Endothelial cell of umbilical vein (primary cell): Measurements from ENCODE around the gene TENM4. TPM values are rescaled to one million over a fixed set of nuclear protein-coding genes. Genes with fewer than 3 reads are reported as not detected.

Experiments used
- BruUV-seq: library from RNA; stranded (reverse); fragments of 400-500 nt; replicated peaks from 2 replicates; lab custom pipeline; 2021; lab: Mats Ljungman, UMichigan
- CTCF ChIA-PET: fragments of 300-600, 350-600 bp; sonication (Branson Sonifier 250); formaldehyde crosslinking; loops from one replicate; lab custom pipeline; 2021; ENCODE audit warnings: antibody characterized with exemption, inconsistent platforms; lab: Charles Lee
- POLR2A ChIA-PET: fragments of 300-600, 350-600 bp; sonication (Branson Sonifier 250); formaldehyde crosslinking; loops from one replicate; lab custom pipeline; 2021; ENCODE audit warnings: antibody characterized with exemption, inconsistent platforms; lab: Charles Lee
- DNase-seq: peaks from one replicate; pipeline ENCODE4 v3.0.0-alpha.2; 2011; ENCODE audit warnings: low read depth, low spot score
- FAIRE-seq: peaks from 2 replicates; lab custom pipeline; 2011; peaks lifted over from hg19 to GRCh38; lab: Jason Lieb, UNC
- H2AFZ ChIP-seq: 2 replicates; pipeline ENCODE4 v1.6.0; 2012; ENCODE audit warnings: low read depth, low read length, control low read depth, inconsistent platforms
- H3K27ac ChIP-seq: 2 replicates; pipeline ENCODE4 v1.5.1; 2011; ENCODE audit warnings: low read depth, mild to moderate bottlenecking, control low read depth, low read length, moderate library complexity; ENCODE audit not compliant: insufficient read depth
- H3K27me3 ChIP-seq, 2 experiments: 2 replicates each; pipeline versions ENCODE4 v1.6.0 to v1.6.1; 2011; ENCODE audit warnings: low read length in 2 of 2, mixed read lengths in 1 of 2; ENCODE audit not compliant: control insufficient read depth in 2 of 2, insufficient read depth in 2 of 2
- H3K36me3 ChIP-seq, 2 experiments: 2 replicates in 1 of 2; 3 replicates in 1 of 2; pipeline ENCODE4 v1.5.1; 2011; ENCODE audit warnings: low read length in 2 of 2, mild to moderate bottlenecking in 1 of 2, moderate library complexity in 1 of 2; ENCODE audit not compliant: control insufficient read depth in 2 of 2, insufficient read depth in 2 of 2; ENCODE audit errors: extremely low read depth in 1 of 2
- H3K4me1 ChIP-seq: 3 replicates; pipeline ENCODE4 v1.5.1; 2011; ENCODE audit warnings: mild to moderate bottlenecking, low read length; ENCODE audit not compliant: control insufficient read depth, insufficient read depth; ENCODE audit errors: extremely low read depth
- H3K4me2 ChIP-seq: 2 replicates; pipeline ENCODE4 v1.6.1; 2011; ENCODE audit warnings: low read length, control low read depth, mixed read lengths; ENCODE audit not compliant: insufficient read depth
- H3K4me3 ChIP-seq, 3 experiments: fragments of 200-600 bp in 1 of 3; sonication (generic), shearing (Covaris generic) in 1 of 3; replicated peaks in 1 of 3; 2 replicates each; pipeline ENCODE4 v1.5.1; 2011 to 2016; ENCODE audit warnings: control low read depth in 3 of 3, low read length in 3 of 3, mild to moderate bottlenecking in 2 of 3, inconsistent platforms in 1 of 3, low read depth in 1 of 3, moderate library complexity in 1 of 3; ENCODE audit not compliant: insufficient read depth in 1 of 3
- H3K79me2 ChIP-seq: 2 replicates; pipeline ENCODE4 v1.6.0; 2012; ENCODE audit warnings: low read length, inconsistent platforms; ENCODE audit not compliant: control insufficient read depth, insufficient read depth
- H3K9ac ChIP-seq: replicated peaks from 2 replicates; pipeline ENCODE3; 2011; ENCODE audit warnings: low read length, control low read depth; ENCODE audit not compliant: insufficient read depth; ENCODE audit errors: extremely low read depth
- H3K9me1 ChIP-seq: replicated peaks from 3 replicates; pipeline ENCODE4 v1.6.0; 2011; ENCODE audit warnings: mild to moderate bottlenecking, low read length; ENCODE audit not compliant: control insufficient read depth, insufficient read depth; ENCODE audit errors: extremely low read depth
- H3K9me3 ChIP-seq: replicated peaks from 2 replicates; pipeline ENCODE4 v1.5.1; 2012; ENCODE audit warnings: low read length, inconsistent platforms; ENCODE audit not compliant: control insufficient read depth, insufficient read depth
- H4K20me1 ChIP-seq: replicated peaks from 2 replicates; pipeline ENCODE3; 2011; ENCODE audit warnings: mild to moderate bottlenecking, low read length; ENCODE audit not compliant: control insufficient read depth, insufficient read depth; ENCODE audit errors: extremely low read depth
- EZH2 ChIP-seq: IDR thresholded peaks from 2 replicates; pipeline ENCODE4 v1.6.1; 2012; ENCODE audit warnings: borderline replicate concordance, low read depth, mild to moderate bottlenecking, moderate library complexity, low read length, inconsistent platforms; ENCODE audit not compliant: severe bottlenecking
- FOS ChIP-seq: IDR thresholded peaks from 2 replicates; pipeline ENCODE4 v1.6.1; 2011; ENCODE audit warnings: mild to moderate bottlenecking, low read length, moderate library complexity, borderline replicate concordance; ENCODE audit not compliant: insufficient read depth
- GATA2 ChIP-seq: IDR thresholded peaks from 2 replicates; pipeline ENCODE4 v1.7.0; 2011; ENCODE audit warnings: low read depth, mild to moderate bottlenecking, moderate library complexity, mixed read lengths, low read length; ENCODE audit not compliant: insufficient read length, insufficient read depth
- JUN ChIP-seq: IDR thresholded peaks from 2 replicates; pipeline ENCODE4 v1.6.1; 2011; ENCODE audit warnings: borderline replicate concordance, low read depth; ENCODE audit not compliant: insufficient read length, insufficient read depth
- MYC ChIP-seq: IDR thresholded peaks from one replicate; pipeline ENCODE4 v1.6.1; 2011; ENCODE audit warnings: mild to moderate bottlenecking, low read depth, low read length
- POLR2A ChIP-seq: IDR thresholded peaks from 2 replicates; pipeline ENCODE4 v1.6.1; 2012; ENCODE audit warnings: low read depth, mild to moderate bottlenecking, control low read depth, low read length
- POLR2AphosphoS5 ChIP-seq: IDR thresholded peaks from 2 replicates; pipeline ENCODE4 v1.6.1; 2012; ENCODE audit warnings: low read depth, mild to moderate bottlenecking, control low read depth, low read length, moderate library complexity; ENCODE audit not compliant: insufficient read depth
- dilution Hi-C: fragments of 300-500 bp; cut with MboI; formaldehyde crosslinking; loops from one replicate; pipeline ENCODE4 v1.15.0; 2019; ENCODE audit warnings: low sequenced_read_pairs; ENCODE audit not compliant: extremely low pct_ligation_motif_present
- intact Hi-C: fragments of 100-400 bp; cut with micrococcal nuclease; formaldehyde crosslinking; loops from one replicate; pipeline ENCODE4 v1.10.0; 2022
- polyA plus RNA-seq, 4 experiments: library from polyadenylated mRNA; depleted of rRNA in 3 of 4; stranded (reverse) in 3 of 4; unstranded in 1 of 4; fragments of >200 nt; gene quantifications; 2 replicates each; pipeline versions ENCODE4 v1.2.1 to v1.2.3, GENCODE V29; 2011 to 2012; ENCODE audit warnings: missing spikeins in 1 of 4
- total RNA-seq: library from RNA; stranded (reverse); gene quantifications from 2 replicates; pipeline ENCODE4 v1.2.3, GENCODE V29; 2021
- TF ChIP-seq, protein P1 (sequence below), 2 donors: IDR thresholded peaks; 1 replicate in 1 of 2; 2 replicates in 1 of 2; pipeline ENCODE4 v1.5.1; 2011; ENCODE audit warnings: low read length in 2 of 2, mild to moderate bottlenecking in 2 of 2, moderate library complexity in 2 of 2, control low read depth in 1 of 2, inconsistent platforms in 1 of 2, low read depth in 1 of 2; ENCODE audit not compliant: insufficient read depth in 1 of 2; ENCODE audit errors: extremely low read depth in 1 of 2
- TF ChIP-seq, protein P2 (sequence below): IDR thresholded peaks from 2 replicates; pipeline ENCODE4 v1.6.1; 2011; ENCODE audit not compliant: insufficient read depth, insufficient read length

Gene TENM4
- total and polyA plus RNA-seq, 2 donors (not counting 3 experiments of a cell fraction or from before 2014, with no cell fraction given), result 0.06 to 0.27 TPM

DNA sequence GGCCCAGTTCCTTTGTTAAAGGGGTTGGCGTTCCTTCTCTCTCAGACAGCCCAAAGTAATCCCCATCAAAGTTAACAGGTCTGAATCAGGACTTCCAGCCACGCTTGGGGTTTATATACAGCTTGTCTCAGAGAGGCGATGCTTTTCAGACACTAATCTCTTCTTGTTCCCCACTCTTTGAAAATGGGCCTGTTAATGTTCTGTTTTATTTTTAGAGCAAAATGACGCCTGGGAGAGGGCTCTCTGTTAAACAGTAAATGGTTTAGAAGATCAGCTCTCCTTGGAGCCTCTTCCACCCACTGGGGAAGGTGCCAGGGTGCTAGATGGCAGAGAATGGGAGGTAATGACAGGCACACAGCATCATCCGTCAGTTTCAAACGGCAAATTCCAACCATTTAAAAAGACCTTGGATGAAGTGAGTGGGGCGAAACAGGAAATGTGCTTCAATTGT is 630.2 kb downstream of the TENM4 start:
- Histone ChIP-seq H3K9me3 (no peaks in the 10 kb centered on the region), H3K4me2 (no peak overlapping the region), H3K36me3 (no peaks in the 10 kb centered on the region), H3K9me1 (no peaks in the 10 kb centered on the region), H3K27ac (no peak overlapping the region), H3K27me3 (no peaks in the 10 kb centered on the region), H2AFZ (no peak overlapping the region), H3K4me3 (no peak overlapping the region), H3K4me1 (peaks cover 4% of the 10 kb centered on the region), H4K20me1 (no peaks in the 10 kb centered on the region), H3K9ac (no peak overlapping the region), H3K79me2 (no peaks in the 10 kb centered on the region)
- CTCF ChIA-PET, result interaction anchor here (1.1 to 4.4 kb wide), 2 partner anchors 8 to 12 kb away, joined by 3 to 38 read pairs; no protein-coding TSS in a partner anchor
- no peak for DNase-seq
- no TSS peak for BruUV-seq
- FAIRE-seq, result no peak
- dilution Hi-C loops (no loop called here), intact Hi-C loops (no loop called here)
- POLR2A ChIA-PET, result no interaction called here
- TF ChIP-seq POLR2A (no peak), POLR2AphosphoS5 (no peak), GATA2 (no peak), JUN (no peak), MYC (no peak), EZH2 (no peak), FOS (no peak)
- TF ChIP-seq, protein P1, sequence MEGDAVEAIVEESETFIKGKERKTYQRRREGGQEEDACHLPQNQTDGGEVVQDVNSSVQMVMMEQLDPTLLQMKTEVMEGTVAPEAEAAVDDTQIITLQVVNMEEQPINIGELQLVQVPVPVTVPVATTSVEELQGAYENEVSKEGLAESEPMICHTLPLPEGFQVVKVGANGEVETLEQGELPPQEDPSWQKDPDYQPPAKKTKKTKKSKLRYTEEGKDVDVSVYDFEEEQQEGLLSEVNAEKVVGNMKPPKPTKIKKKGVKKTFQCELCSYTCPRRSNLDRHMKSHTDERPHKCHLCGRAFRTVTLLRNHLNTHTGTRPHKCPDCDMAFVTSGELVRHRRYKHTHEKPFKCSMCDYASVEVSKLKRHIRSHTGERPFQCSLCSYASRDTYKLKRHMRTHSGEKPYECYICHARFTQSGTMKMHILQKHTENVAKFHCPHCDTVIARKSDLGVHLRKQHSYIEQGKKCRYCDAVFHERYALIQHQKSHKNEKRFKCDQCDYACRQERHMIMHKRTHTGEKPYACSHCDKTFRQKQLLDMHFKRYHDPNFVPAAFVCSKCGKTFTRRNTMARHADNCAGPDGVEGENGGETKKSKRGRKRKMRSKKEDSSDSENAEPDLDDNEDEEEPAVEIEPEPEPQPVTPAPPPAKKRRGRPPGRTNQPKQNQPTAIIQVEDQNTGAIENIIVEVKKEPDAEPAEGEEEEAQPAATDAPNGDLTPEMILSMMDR (IDR thresholded peaks at IDR 0.05; ENCODE audit: extremely low read depth in 1 of 2, insufficient read depth in 1 of 2, low read depth in 1 of 2, low read length in 2 of 2), result no peak
- TF ChIP-seq, protein P2, sequence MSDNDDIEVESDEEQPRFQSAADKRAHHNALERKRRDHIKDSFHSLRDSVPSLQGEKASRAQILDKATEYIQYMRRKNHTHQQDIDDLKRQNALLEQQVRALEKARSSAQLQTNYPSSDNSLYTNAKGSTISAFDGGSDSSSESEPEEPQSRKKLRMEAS, result no peak
